ENCODE results near the gene SEC24D. TPM values are rescaled to one million over a fixed set of nuclear protein-coding genes. Genes with fewer than 3 reads are reported as not detected.
A peak's percentile ranks its signal among the peaks of the same experiment; 100 is the strongest.

Gene SEC24D
- total and polyA plus RNA-seq, 2 experiments from 2014 or later: 37.6 to 94.8 TPM

DNA sequence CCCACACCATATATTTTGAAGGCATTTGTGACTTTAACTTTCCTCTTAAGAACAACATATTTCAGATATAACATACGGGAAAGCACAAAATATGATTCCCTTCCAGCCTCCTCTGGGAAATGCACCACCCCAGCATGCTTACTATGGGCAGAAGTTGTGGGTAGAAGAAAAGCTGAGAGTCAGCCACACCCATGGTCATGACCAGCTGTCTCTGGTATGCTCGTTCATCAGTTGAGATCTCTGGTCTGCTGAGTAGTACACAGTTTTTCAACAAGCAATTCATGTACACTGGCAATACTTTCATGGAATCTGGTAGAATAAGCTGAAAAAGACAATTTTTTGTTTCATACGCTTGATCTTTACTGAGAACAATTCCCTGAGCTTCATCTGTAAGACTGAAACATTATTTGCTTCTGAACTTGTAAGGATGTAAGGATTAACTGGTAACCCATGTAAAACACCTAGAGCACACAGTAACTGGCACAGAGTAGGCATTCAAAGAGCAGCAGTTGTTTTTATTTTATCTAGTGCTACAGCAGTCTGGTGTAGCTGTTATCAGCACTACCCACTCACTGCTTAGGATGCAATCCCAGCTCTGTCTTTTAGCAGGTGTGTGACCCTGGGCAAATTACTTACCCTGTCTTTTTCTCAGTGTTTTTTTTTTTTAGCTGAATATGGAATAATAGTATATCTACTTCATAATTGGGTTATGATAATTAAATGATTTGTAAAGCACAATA, 103.2 kb downstream of the SEC24D start:
- Mint-ChIP-seq H3K36me3 (ENCODE audit: low read depth) (peaks cover 38% of the 10 kb centered on the region; the same call in 2 of the 3 replicates), H3K4me3 (no peak overlapping the region), H3K27me3 (ENCODE audit: insufficient read depth, low read depth, poor library complexity) (peaks cover 2% of the 10 kb centered on the region), H3K27ac (peak overlapping the region; percentile 3; the same call in 1 of the 2 replicates), H3K9me3 (no peaks in the 10 kb centered on the region), H3K4me1 (no peaks in the 10 kb centered on the region)
- no peak overlapping the region for H3K27ac ChIP-seq (ENCODE audit: low read depth)
- H3K9me2 ChIP-seq (ENCODE audit: insufficient read depth): no peaks in the 10 kb centered on the region
- H3K79me2 ChIP-seq (replicated peaks; ENCODE audit: insufficient read depth): no peaks in the 10 kb centered on the region
- H3F3A ChIP-seq (replicated peaks; ENCODE audit: low read depth): 0 out of 2 replicates have a peak, but pooled peaks cover 3% of the 10 kb centered on the region
- ATAC-seq (no peak), DNase-seq (ENCODE audit: low spot score) (no peak)
- H3K4me3 ChIP-seq: no peak overlapping the region
- H3K4me2 ChIP-seq: no peak overlapping the region
- peaks cover 30% of the 10 kb centered on the region for H3K36me3 ChIP-seq (ENCODE audit: insufficient read depth)
- no peaks in the 10 kb centered on the region for H3K4me1 ChIP-seq (ENCODE audit: insufficient read depth)
- no peaks in the 10 kb centered on the region for H3K27me3 ChIP-seq (ENCODE audit: insufficient read depth)
- no peak overlapping the region for H2AFZ ChIP-seq
- H4K20me1 ChIP-seq (replicated peaks; ENCODE audit: insufficient read depth): 0 out of 2 replicates have a peak, but pooled peaks cover 4% of the 10 kb centered on the region
- TF ChIP-seq POLR2AphosphoS5 (IDR thresholded peaks at IDR 0.05; ENCODE audit: low read depth) (no peak), ZNF331 (CRISPR knock-in tag; IDR thresholded peaks at IDR 0.05; ENCODE audit: low read depth) (no peak), JUNB (IDR thresholded peaks at IDR 0.05; ENCODE audit: unreplicated experiment) (no peak), ZNF114 (CRISPR knock-in tag; IDR thresholded peaks at IDR 0.05) (no peak), EZH2 (IDR thresholded peaks at IDR 0.05; ENCODE audit: low read depth, unreplicated experiment) (no peak), STAT1 (IDR thresholded peaks at IDR 0.05; ENCODE audit: unreplicated experiment) (no peak), NANOG (IDR thresholded peaks at IDR 0.05; ENCODE audit: borderline replicate concordance) (no peak), EZH2phosphoT487 (IDR thresholded peaks at IDR 0.05; ENCODE audit: unreplicated experiment) (no peak)
- TF ChIP-seq, protein P1, sequence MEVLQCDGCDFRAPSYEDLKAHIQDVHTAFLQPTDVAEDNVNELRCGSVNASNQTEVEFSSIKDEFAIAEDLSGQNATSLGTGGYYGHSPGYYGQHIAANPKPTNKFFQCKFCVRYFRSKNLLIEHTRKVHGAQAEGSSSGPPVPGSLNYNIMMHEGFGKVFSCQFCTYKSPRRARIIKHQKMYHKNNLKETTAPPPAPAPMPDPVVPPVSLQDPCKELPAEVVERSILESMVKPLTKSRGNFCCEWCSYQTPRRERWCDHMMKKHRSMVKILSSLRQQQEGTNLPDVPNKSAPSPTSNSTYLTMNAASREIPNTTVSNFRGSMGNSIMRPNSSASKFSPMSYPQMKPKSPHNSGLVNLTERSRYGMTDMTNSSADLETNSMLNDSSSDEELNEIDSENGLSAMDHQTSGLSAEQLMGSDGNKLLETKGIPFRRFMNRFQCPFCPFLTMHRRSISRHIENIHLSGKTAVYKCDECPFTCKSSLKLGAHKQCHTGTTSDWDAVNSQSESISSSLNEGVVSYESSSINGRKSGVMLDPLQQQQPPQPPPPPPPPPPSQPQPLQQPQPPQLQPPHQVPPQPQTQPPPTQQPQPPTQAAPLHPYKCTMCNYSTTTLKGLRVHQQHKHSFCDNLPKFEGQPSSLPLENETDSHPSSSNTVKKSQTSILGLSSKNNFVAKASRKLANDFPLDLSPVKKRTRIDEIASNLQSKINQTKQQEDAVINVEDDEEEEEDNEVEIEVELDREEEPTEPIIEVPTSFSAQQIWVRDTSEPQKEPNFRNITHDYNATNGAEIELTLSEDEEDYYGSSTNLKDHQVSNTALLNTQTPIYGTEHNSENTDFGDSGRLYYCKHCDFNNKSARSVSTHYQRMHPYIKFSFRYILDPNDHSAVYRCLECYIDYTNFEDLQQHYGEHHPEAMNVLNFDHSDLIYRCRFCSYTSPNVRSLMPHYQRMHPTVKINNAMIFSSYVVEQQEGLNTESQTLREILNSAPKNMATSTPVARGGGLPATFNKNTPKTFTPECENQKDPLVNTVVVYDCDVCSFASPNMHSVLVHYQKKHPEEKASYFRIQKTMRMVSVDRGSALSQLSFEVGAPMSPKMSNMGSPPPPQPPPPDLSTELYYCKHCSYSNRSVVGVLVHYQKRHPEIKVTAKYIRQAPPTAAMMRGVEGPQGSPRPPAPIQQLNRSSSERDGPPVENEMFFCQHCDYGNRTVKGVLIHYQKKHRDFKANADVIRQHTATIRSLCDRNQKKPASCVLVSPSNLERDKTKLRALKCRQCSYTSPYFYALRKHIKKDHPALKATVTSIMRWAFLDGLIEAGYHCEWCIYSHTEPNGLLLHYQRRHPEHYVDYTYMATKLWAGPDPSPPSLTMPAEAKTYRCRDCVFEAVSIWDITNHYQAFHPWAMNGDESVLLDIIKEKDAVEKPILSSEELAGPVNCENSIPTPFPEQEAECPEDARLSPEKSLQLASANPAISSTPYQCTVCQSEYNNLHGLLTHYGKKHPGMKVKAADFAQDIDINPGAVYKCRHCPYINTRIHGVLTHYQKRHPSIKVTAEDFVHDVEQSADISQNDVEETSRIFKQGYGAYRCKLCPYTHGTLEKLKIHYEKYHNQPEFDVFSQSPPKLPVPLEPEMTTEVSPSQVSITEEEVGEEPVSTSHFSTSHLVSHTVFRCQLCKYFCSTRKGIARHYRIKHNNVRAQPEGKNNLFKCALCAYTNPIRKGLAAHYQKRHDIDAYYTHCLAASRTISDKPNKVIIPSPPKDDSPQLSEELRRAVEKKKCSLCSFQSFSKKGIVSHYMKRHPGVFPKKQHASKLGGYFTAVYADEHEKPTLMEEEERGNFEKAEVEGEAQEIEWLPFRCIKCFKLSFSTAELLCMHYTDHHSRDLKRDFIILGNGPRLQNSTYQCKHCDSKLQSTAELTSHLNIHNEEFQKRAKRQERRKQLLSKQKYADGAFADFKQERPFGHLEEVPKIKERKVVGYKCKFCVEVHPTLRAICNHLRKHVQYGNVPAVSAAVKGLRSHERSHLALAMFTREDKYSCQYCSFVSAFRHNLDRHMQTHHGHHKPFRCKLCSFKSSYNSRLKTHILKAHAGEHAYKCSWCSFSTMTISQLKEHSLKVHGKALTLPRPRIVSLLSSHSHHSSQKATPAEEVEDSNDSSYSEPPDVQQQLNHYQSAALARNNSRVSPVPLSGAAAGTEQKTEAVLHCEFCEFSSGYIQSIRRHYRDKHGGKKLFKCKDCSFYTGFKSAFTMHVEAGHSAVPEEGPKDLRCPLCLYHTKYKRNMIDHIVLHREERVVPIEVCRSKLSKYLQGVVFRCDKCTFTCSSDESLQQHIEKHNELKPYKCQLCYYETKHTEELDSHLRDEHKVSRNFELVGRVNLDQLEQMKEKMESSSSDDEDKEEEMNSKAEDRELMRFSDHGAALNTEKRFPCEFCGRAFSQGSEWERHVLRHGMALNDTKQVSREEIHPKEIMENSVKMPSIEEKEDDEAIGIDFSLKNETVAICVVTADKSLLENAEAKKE (CRISPR knock-in tag; IDR thresholded peaks at IDR 0.05): no peak
- TF ChIP-seq, protein P2, sequence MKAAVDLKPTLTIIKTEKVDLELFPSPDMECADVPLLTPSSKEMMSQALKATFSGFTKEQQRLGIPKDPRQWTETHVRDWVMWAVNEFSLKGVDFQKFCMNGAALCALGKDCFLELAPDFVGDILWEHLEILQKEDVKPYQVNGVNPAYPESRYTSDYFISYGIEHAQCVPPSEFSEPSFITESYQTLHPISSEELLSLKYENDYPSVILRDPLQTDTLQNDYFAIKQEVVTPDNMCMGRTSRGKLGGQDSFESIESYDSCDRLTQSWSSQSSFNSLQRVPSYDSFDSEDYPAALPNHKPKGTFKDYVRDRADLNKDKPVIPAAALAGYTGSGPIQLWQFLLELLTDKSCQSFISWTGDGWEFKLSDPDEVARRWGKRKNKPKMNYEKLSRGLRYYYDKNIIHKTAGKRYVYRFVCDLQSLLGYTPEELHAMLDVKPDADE (IDR thresholded peaks at IDR 0.05): no peak
- TF ChIP-seq, protein P3, sequence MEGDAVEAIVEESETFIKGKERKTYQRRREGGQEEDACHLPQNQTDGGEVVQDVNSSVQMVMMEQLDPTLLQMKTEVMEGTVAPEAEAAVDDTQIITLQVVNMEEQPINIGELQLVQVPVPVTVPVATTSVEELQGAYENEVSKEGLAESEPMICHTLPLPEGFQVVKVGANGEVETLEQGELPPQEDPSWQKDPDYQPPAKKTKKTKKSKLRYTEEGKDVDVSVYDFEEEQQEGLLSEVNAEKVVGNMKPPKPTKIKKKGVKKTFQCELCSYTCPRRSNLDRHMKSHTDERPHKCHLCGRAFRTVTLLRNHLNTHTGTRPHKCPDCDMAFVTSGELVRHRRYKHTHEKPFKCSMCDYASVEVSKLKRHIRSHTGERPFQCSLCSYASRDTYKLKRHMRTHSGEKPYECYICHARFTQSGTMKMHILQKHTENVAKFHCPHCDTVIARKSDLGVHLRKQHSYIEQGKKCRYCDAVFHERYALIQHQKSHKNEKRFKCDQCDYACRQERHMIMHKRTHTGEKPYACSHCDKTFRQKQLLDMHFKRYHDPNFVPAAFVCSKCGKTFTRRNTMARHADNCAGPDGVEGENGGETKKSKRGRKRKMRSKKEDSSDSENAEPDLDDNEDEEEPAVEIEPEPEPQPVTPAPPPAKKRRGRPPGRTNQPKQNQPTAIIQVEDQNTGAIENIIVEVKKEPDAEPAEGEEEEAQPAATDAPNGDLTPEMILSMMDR (conservative IDR thresholded peaks at IDR 0.05; ENCODE audit: low read depth in 2 of 2): no peak
